Measurements from ENCODE around the gene MFSD6. TPM values are rescaled to one million over a fixed set of nuclear protein-coding genes. Genes with fewer than 3 reads are reported as not detected.

Gene MFSD6
- polyA plus RNA-seq, 3 donors: 8.8 to 15.7 (median 12.9) TPM

GRCh38 chr2:190402986-190403603 is 5.1 kb upstream of the MFSD6 start:
- Histone ChIP-seq H2AFZ (ENCODE audit: insufficient read depth, low read depth, low read length, poor library complexity, severe bottlenecking) (no peak overlapping the region), H3K79me2 (ENCODE audit: insufficient read depth, low read length) (no peaks in the 10 kb centered on the region), H3K27ac (ENCODE audit: low read depth in 1 of 2, low read length in 2 of 2) (no peak overlapping the region), H3K4me2 (replicated peaks; ENCODE audit: extremely low read depth, low read length, poor library complexity, severe bottlenecking) (no peak overlapping the region), H3K27me3 (ENCODE audit: control insufficient read depth in 2 of 2, insufficient read depth in 2 of 2, low read length in 2 of 2) (no peaks in the 10 kb centered on the region), H3K4me3 (replicated peaks in 1 of 3; ENCODE audit: low read depth in 2 of 3, low read length in 3 of 3) (no peak overlapping the region), H3K9me3 (replicated peaks in 1 of 2; ENCODE audit: control insufficient read depth in 1 of 2, insufficient read depth in 1 of 2, low read length in 2 of 2) (no peaks in the 10 kb centered on the region), H3K4me1 (ENCODE audit: control insufficient read depth in 1 of 2, insufficient read depth in 2 of 2, low read length in 2 of 2) (peaks cover 13 to 23% of the 10 kb centered on the region in 2 donors), H4K20me1 (ENCODE audit: insufficient read depth, low read length) (no peaks in the 10 kb centered on the region), H3K36me3 (replicated peaks in 1 of 2; ENCODE audit: control insufficient read depth in 1 of 2, insufficient read depth in 2 of 2, low read length in 2 of 2) (no peaks in the 10 kb centered on the region), H3K9ac (ENCODE audit: insufficient read depth, low read length, poor library complexity, severe bottlenecking) (no peak overlapping the region)
- no peak for DNase-seq
- H3K4me3 Mint-ChIP-seq: no peak overlapping the region
- TF ChIP-seq CTCF (IDR thresholded peaks at IDR 0.05): no peak
- H3K9me3 Mint-ChIP-seq: peaks cover 0 to 5% (median 1%) of the 10 kb centered on the region in 7 donors
- WGBS (ENCODE audit: insufficient coverage): 100% methylated on average over 1 of the region's 5 CpGs
- H3K27ac Mint-ChIP-seq: no peak overlapping the region
- intact Hi-C loops (cut with micrococcal nuclease): no loop called here
- peaks cover 4 to 5% (median 5%) of the 10 kb centered on the region in 3 donors for H3K27me3 Mint-ChIP-seq (ENCODE audit: low read depth in 3 of 3)
- H3K4me1 Mint-ChIP-seq: peaks cover 5% of the 10 kb centered on the region
- H3K36me3 Mint-ChIP-seq: no peaks in the 10 kb centered on the region

- no peak overlapping the region for H3K9ac ChIP-seq (ENCODE audit: insufficient read depth, low read length, poor library complexity, severe bottlenecking)
- H3K4me1 ChIP-seq (ENCODE audit: control insufficient read depth in 1 of 2, insufficient read depth in 2 of 2, low read length in 2 of 2): peaks cover 20 to 31% of the 10 kb centered on the region in 2 donors
- H3K27me3 ChIP-seq (ENCODE audit: control insufficient read depth in 2 of 2, insufficient read depth in 2 of 2, low read length in 2 of 2): no peaks in the 10 kb centered on the region
- intact Hi-C loops (cut with micrococcal nuclease): no loop called here
- no peak overlapping the region for H3K27ac ChIP-seq (ENCODE audit: low read depth in 1 of 2, low read length in 2 of 2)
- peaks cover 8% of the 10 kb centered on the region for H3K79me2 ChIP-seq (ENCODE audit: insufficient read depth, low read length)
- H3K36me3 Mint-ChIP-seq: no peaks in the 10 kb centered on the region
- H4K20me1 ChIP-seq (ENCODE audit: insufficient read depth, low read length): no peaks in the 10 kb centered on the region
- no peak overlapping the region for H3K4me3 Mint-ChIP-seq
- no peak overlapping the region for H3K27ac Mint-ChIP-seq
- no peaks in the 10 kb centered on the region for H3K36me3 ChIP-seq (replicated peaks in 1 of 2; ENCODE audit: control insufficient read depth in 1 of 2, insufficient read depth in 2 of 2, low read length in 2 of 2)
- no peak overlapping the region for H3K4me3 ChIP-seq (replicated peaks in 1 of 3; ENCODE audit: low read depth in 2 of 3, low read length in 3 of 3)
- no peak for TF ChIP-seq CTCF (IDR thresholded peaks at IDR 0.05)
- peaks cover 10% of the 10 kb centered on the region for H3K4me1 Mint-ChIP-seq
- H3K9me3 Mint-ChIP-seq: peaks cover 0 to 5% (median 1%) of the 10 kb centered on the region in 7 donors
- no peak overlapping the region for H2AFZ ChIP-seq (ENCODE audit: insufficient read depth, low read depth, low read length, poor library complexity, severe bottlenecking)
- no peaks in the 10 kb centered on the region for H3K9me3 ChIP-seq (replicated peaks in 1 of 2; ENCODE audit: control insufficient read depth in 1 of 2, insufficient read depth in 1 of 2, low read length in 2 of 2)
- peak; percentile 33 to 70 (median 51) for DNase-seq
- H3K4me2 ChIP-seq (replicated peaks; ENCODE audit: extremely low read depth, low read length, poor library complexity, severe bottlenecking): no peak overlapping the region
- peaks cover 0 to 5% (median 5%) of the 10 kb centered on the region in 3 donors for H3K27me3 Mint-ChIP-seq (ENCODE audit: low read depth in 3 of 3)
Observed at GRCh38 chr2:190404487-190404886, 3.7 kb upstream of the MFSD6 start.
